ENCODE results near the gene ATXN1L.
"Not testable (repeated sequence)": the region's sequence is repeated elsewhere in the genome, so short reads cannot be mapped to it uniquely, and the experiment has no call there.

The ATXN1L gene, protein sequence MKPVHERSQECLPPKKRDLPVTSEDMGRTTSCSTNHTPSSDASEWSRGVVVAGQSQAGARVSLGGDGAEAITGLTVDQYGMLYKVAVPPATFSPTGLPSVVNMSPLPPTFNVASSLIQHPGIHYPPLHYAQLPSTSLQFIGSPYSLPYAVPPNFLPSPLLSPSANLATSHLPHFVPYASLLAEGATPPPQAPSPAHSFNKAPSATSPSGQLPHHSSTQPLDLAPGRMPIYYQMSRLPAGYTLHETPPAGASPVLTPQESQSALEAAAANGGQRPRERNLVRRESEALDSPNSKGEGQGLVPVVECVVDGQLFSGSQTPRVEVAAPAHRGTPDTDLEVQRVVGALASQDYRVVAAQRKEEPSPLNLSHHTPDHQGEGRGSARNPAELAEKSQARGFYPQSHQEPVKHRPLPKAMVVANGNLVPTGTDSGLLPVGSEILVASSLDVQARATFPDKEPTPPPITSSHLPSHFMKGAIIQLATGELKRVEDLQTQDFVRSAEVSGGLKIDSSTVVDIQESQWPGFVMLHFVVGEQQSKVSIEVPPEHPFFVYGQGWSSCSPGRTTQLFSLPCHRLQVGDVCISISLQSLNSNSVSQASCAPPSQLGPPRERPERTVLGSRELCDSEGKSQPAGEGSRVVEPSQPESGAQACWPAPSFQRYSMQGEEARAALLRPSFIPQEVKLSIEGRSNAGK

DNA sequence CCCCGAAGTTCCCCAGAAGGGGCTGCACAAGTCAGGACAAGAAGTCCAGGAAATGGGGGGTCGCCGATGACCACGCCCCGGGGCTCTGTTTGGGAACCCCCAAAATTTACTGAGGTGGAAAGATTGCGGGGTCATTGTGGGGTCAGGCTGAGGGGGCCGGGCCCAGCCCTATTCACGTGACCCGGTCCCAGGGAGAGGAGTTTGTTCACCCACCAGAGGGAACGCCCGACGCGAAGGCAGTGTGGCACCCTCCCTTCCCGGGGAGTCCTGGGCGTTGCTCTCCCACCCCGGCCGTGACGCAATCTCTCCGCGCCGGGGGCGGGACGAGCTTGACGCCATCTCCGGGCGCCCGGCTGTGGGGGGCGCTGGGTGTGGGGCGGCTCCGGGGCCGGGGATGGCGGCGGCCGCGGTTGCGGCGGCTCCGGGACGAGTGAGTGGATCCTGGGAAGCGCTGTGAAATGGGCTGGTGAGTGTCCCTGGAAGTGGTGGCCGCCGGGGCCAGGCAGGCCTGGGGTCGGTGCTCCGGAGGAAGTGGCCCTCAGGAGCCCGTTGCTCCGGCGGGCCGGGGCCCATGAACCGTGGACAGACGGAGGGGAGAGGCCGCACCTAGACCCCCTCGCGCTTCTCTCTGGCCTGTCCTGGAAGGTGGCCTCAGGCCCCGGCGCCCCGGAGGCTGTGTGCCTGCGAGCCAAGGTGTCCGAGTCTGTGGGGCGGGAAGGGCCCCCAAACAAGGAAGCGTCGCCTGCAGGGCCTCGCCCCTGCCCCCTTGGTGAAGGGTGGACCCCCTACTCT lies at the start of gene ATXN1L:
Gene ATXN1L (plus strand): TSS at position 338 of the 792 bp plus-strand sequence. CDS start 3,765 bp downstream, outside the sequence.
- DNase-seq: peak; percentile 91

DNA sequence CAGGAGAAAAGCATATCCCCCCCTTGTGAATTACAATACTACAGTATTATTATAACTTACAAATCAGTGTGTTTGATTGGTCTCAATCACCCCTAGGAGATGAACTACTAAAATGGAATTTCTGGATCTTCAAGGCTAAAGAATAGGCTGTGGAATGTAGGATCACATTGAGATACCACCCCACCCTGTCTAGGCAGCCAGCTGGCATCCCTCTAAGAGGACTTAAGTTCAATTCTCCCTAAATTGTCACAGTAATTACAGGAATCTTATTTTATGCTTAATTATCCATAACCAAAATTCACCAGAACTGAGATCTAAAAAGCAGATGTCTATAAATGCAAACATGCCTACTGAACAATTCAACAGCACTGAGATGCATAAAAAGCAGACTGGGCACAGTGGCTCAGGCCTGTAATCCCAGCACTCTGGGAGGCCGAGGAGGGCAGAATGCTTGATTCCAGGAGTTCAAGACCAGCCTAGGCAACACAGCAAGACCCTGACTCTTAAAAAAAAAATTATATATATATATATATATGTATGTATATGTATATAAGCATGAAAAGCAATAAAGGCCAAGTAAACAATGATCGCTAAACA lies 49.2 kb upstream of the ATXN1L start:
- DNase-seq: no peak

DNA sequence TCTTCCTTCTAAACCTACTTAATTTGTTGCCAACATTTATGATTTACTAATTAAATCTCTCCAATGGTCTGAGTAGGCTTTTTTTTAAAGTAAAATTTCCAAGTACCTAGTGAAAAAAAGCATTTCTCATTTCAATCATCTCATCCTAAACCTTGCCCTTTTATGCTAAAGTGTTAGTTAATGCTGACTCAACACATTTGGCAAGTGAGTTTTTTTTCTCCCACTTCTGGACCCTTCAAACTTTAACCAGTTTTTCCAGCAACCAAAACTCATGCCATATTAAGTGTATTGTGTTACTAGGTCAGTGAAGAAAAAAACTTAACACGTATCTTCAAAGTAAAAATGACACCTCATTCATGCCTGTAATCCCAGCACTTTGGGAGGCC lies 42.5 kb upstream of the ATXN1L start:
- DNase-seq: no peak

- DNase-seq: peak; percentile 49
Observed at GRCh38 chr16:71807905-71808592, 37.7 kb upstream of the ATXN1L start.

GRCh38 chr16:71808593-71809459 lies 37.0 kb upstream of the ATXN1L start, which contains the start of gene AP1G1:
AP1G1 (minus strand) TSS chr16:71808834; CDS start chr16:71789479, 19,355 bp downstream.
- peak; percentile 94 for DNase-seq

- not testable (repeated sequence) for DNase-seq
Observed at GRCh38 chr16:71810155-71810530, 35.6 kb upstream of the ATXN1L start.

- DNase-seq: no peak
Observed at GRCh38 chr16:71811261-71811803, 34.4 kb upstream of the ATXN1L start.

DNA sequence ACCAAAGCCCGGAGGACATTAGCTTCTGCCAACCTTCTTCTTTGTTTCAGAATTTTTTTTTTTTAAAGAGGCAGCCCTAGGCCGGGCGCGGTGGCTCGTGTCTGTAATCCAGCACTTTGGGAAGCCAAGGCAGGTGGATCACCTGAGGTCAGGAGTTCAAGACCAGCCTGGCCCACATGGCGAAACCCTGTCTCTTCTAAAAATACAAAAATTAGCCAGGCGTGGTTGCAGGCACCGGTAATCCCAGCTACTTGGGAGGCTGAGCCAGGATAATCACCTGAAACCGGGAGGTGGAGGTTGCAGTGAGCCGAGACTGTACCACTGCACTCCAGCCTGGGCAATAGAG lies 28.6 kb upstream of the ATXN1L start:
- DNase-seq: not testable (repeated sequence)

DNA sequence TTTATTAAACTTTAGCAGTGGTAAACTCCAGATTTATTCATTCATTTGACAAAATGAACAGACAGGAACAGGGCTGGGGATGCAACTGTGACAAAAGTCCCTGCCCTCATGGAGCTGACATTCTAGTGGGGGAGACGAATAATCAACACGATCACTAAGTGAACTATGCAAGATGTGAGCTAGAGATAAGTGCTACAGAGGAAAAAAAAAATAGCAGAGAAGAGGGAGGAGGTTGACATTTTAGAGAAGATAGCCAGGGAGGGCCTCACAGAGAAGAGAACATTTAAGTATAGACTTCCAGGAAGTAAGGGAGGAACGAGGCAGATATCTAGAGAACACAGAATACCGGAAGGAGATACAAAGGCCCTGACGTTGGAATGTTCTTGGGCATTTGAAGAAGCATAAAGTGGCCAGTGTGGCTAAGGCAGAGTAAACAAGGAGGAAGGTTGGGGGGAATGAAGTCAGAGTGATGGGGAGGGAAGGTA lies 19.2 kb upstream of the ATXN1L start:
- DNase-seq: no peak

GRCh38 chr16:71830359-71830758 lies 15.4 kb upstream of the ATXN1L start:
- no peak for DNase-seq

GRCh38 chr16:71831698-71832097 lies 14.1 kb upstream of the ATXN1L start:
- not testable (repeated sequence) for DNase-seq

DNA sequence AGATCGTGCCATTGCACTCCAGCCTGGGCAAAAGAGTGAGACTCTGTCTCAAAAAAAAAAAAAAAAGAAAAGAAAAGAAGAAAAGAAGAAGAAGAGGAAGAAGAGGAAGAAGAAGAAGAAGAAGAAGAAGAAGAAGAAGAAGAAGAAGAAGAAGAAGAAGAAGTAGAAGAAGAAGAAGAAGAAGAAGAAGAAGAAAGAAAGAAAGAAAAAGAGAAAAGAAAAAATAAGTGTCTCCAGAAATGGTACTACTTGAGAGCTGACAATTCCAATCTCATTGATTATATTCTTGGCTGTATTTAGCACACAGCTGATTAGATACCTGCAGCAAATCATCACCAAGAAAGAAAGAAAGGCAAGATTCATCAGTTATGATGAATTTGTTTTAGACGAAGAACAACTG lies 13.7 kb upstream of the ATXN1L start:
- DNase-seq: not testable (repeated sequence)

GRCh38 chr16:71834291-71834690 lies 11.5 kb upstream of the ATXN1L start:
- no peak for DNase-seq

- no peak for DNase-seq
Observed at GRCh38 chr16:71837150-71837549, 8.6 kb upstream of the ATXN1L start.

- no peak for DNase-seq
Observed at GRCh38 chr16:71840052-71840451, 5.7 kb upstream of the ATXN1L start.

GRCh38 chr16:71843572-71843971 lies 2.2 kb upstream of the ATXN1L start:
- DNase-seq: no peak

- DNase-seq: peak; percentile 8
Observed at GRCh38 chr16:71846431-71846830, 655 bp downstream of the ATXN1L start.

- DNase-seq: no peak
Observed at GRCh38 chr16:71847096-71847495, 1.3 kb downstream of the ATXN1L start.

DNA sequence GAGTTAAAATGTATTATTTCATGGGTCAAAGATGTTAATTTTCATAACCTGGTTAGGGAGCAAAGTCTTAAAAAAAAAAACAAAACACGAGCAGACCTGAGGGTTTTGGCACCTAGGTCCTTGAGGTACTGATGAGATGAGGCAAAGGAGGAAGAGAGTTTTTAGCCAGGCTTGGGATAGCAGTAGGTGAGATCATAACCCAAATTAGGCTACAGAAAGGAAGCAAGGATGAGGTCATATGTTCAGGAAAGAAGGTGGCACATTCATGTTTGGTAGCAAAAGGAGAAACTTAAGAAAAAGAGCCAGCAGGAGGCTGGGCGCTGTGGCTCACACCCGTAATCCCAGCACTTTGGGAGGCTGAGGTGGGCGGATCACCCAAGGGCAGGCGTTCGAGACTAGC lies 2.8 kb downstream of the ATXN1L start:
- DNase-seq: no peak

DNA sequence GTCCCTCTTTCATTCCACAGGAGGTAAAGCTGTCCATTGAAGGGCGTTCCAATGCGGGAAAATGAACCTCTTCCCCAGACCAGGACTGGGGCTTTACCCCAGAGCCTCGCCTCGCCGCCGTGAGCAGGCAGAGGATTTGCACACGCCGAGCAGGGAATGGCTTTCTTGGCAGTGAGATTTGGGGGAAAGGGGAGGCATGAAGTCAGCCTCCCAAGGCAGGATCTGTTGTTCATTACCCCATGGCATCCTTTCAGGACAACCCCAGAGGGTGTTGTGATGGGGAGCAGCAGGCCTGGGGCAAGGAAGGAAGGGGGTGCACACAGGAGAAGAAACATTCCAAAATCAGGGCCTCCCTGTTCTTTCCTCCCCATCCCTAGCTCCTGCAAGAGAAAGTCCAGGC lies 6.0 kb downstream of the ATXN1L start:
- no peak for DNase-seq

DNA sequence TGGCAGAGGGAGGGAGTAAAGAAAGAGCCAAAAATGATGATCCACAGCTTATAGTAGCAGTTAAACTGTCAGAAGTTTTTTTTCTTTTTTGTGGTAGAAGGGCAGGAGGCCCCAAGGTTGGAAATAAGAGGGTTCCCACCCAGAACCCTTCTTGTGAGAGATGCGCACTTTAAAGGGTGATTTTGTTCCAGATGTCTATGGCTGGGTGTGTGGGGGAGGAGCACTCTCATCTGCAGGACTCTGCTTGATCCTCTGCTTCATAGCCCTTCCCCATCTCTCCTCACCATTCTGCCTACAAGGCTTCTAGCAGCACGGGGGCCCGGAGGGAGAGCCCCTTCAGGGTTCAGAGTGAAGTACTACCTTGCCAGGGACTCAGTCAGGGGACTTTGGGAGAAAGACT lies 6.4 kb downstream of the ATXN1L start:
- no peak for DNase-seq
